Amniotic stem cell (primary cell): ENCODE measurements around the gene MALRD1.

ENCODE experiments used
- DNase-seq: peaks from one replicate; lab custom pipeline; 2025; lab: John Stamatoyannopoulos, UW

Gene MALRD1

DNA sequence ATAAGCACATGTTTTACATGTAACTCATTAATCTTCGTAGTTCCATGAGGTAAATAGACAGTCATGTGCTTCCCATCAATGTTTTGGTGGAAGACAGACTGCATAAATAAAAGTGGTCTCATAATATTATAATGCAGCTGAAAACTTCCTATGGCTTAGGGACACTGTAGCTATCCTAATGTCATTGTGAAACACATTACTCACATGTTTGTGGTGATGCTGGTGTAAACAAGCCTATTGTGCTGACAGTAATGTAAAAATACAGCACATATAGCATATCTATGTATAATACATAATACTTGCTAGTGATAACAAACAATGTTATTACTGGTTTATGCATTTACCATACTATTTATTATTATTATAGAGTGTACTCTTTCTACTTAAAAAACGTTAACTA is 730.4 kb downstream of the MALRD1 start:
- no peak for DNase-seq

DNA sequence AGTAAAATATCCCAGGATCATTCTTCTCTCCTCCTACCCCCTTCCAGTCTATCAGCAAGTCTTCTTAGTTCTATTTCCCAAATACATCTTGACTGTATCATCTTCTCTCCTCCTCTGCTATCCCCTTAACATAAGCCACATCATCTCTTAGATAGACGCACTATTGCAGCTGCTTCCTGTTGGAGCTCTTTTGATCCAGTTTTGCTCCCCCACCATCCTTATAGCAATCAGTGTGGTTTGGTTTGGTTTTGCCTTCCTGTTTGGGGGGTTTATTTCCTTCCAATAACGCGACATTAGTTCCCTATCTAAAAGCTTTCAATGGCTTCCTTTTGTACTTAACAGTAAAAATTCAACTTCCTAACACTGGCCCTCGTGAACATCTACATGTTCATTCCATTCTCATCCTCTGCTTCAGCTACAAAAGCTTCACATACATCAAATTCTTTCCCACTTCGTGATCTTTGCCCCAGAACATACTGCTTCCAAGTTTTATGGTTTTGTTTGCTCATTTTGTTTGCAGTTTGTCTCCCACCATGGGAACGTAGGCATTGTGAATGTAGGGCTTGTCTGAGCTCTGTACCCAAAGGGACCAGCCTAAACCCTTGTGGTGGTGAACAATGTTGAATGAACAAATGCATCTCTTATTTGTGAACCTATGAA is 734.0 kb downstream of the MALRD1 start:
- no peak for DNase-seq

DNA sequence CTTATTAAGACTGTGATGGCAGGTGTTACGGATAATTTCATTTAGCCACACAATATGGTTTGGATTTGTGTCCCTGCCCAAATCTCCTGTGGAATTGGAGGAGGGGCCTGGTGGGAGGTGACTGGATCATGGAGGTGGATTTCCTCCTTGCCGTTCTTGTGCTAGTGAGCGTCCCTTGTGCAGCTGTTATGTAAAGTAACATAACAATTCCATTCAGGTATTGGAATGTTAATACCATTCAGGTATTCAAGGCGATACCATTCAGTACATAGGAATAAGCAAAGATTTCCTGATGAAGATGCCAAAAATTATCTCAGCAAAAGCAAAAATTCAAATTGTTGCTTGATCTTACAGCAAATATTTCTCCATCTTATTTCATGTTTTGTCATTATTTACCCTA is 735.1 kb downstream of the MALRD1 start:
- DNase-seq, result no peak
